ENCODE results near the gene PRICKLE4. TPM values are rescaled to one million over a fixed set of nuclear protein-coding genes. Genes with fewer than 3 reads are reported as not detected.

PRICKLE4 gene
- polyA plus RNA-seq, 1 experiment, result not detected

- CTCF ChIA-PET, result interaction anchor here (0.6 to 1.0 kb wide), 8 partner anchors 9 to 383 kb away, joined by 3 to 9 read pairs (median 4); partner anchors contain the start of gene TAF8
- Histone ChIP-seq H3K27ac (ENCODE audit: low read depth, low read length) (no peak within 1 kb of the TSS), H3K27me3 (ENCODE audit: control insufficient read depth, insufficient read depth, low read length) (no peaks in the 10 kb centered on the region), H3K9me3 (ENCODE audit: control insufficient read depth, insufficient read depth, low read length) (no peaks in the 10 kb centered on the region), H3K4me3 (ENCODE audit: low read depth, low read length) (peak within 1 kb of the TSS; percentile 78)
- POLR2A ChIA-PET, result no interaction called here
- peak; percentile 87 for DNase-seq (ENCODE audit: low read depth, low spot score)
- peak; percentile 92 for TF ChIP-seq CTCF (IDR thresholded peaks at IDR 0.05; ENCODE audit: low read depth, low read length)
These were observed 613 bp upstream of the PRICKLE4 start, which contains the start of gene FRS3 for GRCh38 chr6:41779788-41780550. TSS of gene FRS3 (minus strand) at chr6:41779900. CDS start at chr6:41776987, 2,913 bp downstream.

GRCh38 chr6:41781366-41781730 lies 766 bp downstream of the PRICKLE4 start:
- peak overlapping the region; percentile 78 for H3K4me3 ChIP-seq (ENCODE audit: low read depth, low read length)
- POLR2A ChIA-PET, result interaction anchor here (0.7 kb wide), 1 partner anchor 77 kb away, joined by 4 read pairs; no protein-coding TSS in a partner anchor
- DNase-seq (ENCODE audit: low read depth, low spot score), result no peak
- H3K9me3 ChIP-seq (ENCODE audit: control insufficient read depth, insufficient read depth, low read length), result no peaks in the 10 kb centered on the region
- CTCF ChIA-PET, result interaction anchor here (0.6 to 2.6 kb wide), 5 partner anchors 48 to 414 kb away, joined by 3 to 16 read pairs (median 9); partner anchors contain the start of genes BYSL and MED20
- H3K27ac ChIP-seq (ENCODE audit: low read depth, low read length), result no peak overlapping the region
- no peaks in the 10 kb centered on the region for H3K27me3 ChIP-seq (ENCODE audit: control insufficient read depth, insufficient read depth, low read length)
- TF ChIP-seq CTCF (IDR thresholded peaks at IDR 0.05; ENCODE audit: low read depth, low read length), result no peak

GRCh38 chr6:41783106-41783780 lies 2.7 kb downstream of the PRICKLE4 start:
- ChIA-PET CTCF (interaction anchor here (0.6 to 2.6 kb wide), 4 partner anchors 138 to 415 kb away, joined by 3 to 16 read pairs (median 11); partner anchors contain the start of genes BYSL and MED20), POLR2A (interaction anchor here (0.6 kb wide), 1 partner anchor 424 kb away, joined by 6 read pairs; no protein-coding TSS in a partner anchor)
- Histone ChIP-seq H3K9me3 (ENCODE audit: control insufficient read depth, insufficient read depth, low read length) (no peaks in the 10 kb centered on the region; the same call in 1 of the 2 replicates), H3K27ac (ENCODE audit: low read depth, low read length) (no peak overlapping the region), H3K4me3 (ENCODE audit: low read depth, low read length) (no peak overlapping the region), H3K27me3 (ENCODE audit: control insufficient read depth, insufficient read depth, low read length) (no peaks in the 10 kb centered on the region)
- TF ChIP-seq CTCF (IDR thresholded peaks at IDR 0.05; ENCODE audit: low read depth, low read length), result no peak
- no peak for DNase-seq (ENCODE audit: low read depth, low spot score)

- POLR2A ChIA-PET, result no interaction called here
- no peak for TF ChIP-seq CTCF (IDR thresholded peaks at IDR 0.05; ENCODE audit: low read depth, low read length)
- DNase-seq (ENCODE audit: low read depth, low spot score), result no peak
- CTCF ChIA-PET, result interaction anchor here (0.5 to 5.9 kb wide), 9 partner anchors 8 to 429 kb away, joined by 3 to 75 read pairs (median 4); partner anchors contain the start of genes BYSL, MED20 and TAF8
- H3K9me3 ChIP-seq (ENCODE audit: control insufficient read depth, insufficient read depth, low read length), result no peaks in the 10 kb centered on the region; the same call in 1 of the 2 replicates
- H3K4me3 ChIP-seq (ENCODE audit: low read depth, low read length), result no peak overlapping the region
- no peaks in the 10 kb centered on the region for H3K27me3 ChIP-seq (ENCODE audit: control insufficient read depth, insufficient read depth, low read length)
- H3K27ac ChIP-seq (ENCODE audit: low read depth, low read length), result no peak overlapping the region
These were observed 4.1 kb downstream of the PRICKLE4 start for GRCh38 chr6:41784581-41785171.
